Fibroblast of villous mesenchyme (primary cell): ENCODE results near the gene ETV2. TPM values are rescaled to one million over a fixed set of nuclear protein-coding genes. Genes with fewer than 3 reads are reported as not detected.
A peak's percentile ranks its signal among the peaks of the same experiment; 100 is the strongest.

Experiments used
- DNase-seq: peaks from one replicate; pipeline ENCODE4 v3.0.0-alpha.2; 2010; ENCODE audit warnings: low read depth
- H3K4me3 ChIP-seq: 2 replicates; pipeline ENCODE4 v1.5.1; 2011; ENCODE audit warnings: low read depth, mild to moderate bottlenecking, low read length
- CTCF ChIP-seq: IDR thresholded peaks from 2 replicates; pipeline ENCODE4 v1.5.1; 2012; ENCODE audit warnings: low read depth, mild to moderate bottlenecking, low read length; ENCODE audit not compliant: insufficient read depth
- total RNA-seq: library from RNA; depleted of rRNA; stranded (reverse); fragments of >200 nt; gene quantifications from 2 replicates; pipeline ENCODE4 v1.2.3, GENCODE V29; 2012

The ETV2 gene
- total RNA-seq, 1 donor: 0.86 TPM

GRCh38 chr19:35637165-35637564, 4.4 kb upstream of the ETV2 start:
- no peak overlapping the region for H3K4me3 ChIP-seq
- TF ChIP-seq CTCF: no peak
- no peak for DNase-seq

- no peak overlapping the region for H3K4me3 ChIP-seq
- DNase-seq: no peak
- no peak for TF ChIP-seq CTCF
Measured at GRCh38 chr19:35639321-35639639, 2.3 kb upstream of the ETV2 start.

- no peak for DNase-seq
- no peak for TF ChIP-seq CTCF
- no peak overlapping the region for H3K4me3 ChIP-seq
Measured at GRCh38 chr19:35639863-35640262, 1.7 kb upstream of the ETV2 start.

- H3K4me3 ChIP-seq: no peak overlapping the region
- no peak for TF ChIP-seq CTCF
- DNase-seq: no peak
Measured at GRCh38 chr19:35642312-35642711, 767 bp downstream of the ETV2 start.

GRCh38 chr19:35642798-35643254, 1.3 kb downstream of the ETV2 start:
- peak overlapping the region; percentile 68 for H3K4me3 ChIP-seq
- no peak for DNase-seq
- TF ChIP-seq CTCF: no peak

- peak; percentile 79 for DNase-seq
- peak overlapping the region; percentile 68 for H3K4me3 ChIP-seq
- no peak for TF ChIP-seq CTCF
Measured at GRCh38 chr19:35643255-35644205, 2.0 kb downstream of the ETV2 start.
